ENCODE results near the gene CHRNA4. TPM values are rescaled to one million over a fixed set of nuclear protein-coding genes. Genes with fewer than 3 reads are reported as not detected.

The CHRNA4 gene
- total and polyA plus RNA-seq, 2 of the 4 experiments (the other 2 are of a cell fraction), result not detected

GRCh38 chr20:63328026-63328700 is 33.0 kb downstream of the CHRNA4 start:
- Histone ChIP-seq H3K56ac (ENCODE audit: extremely low read depth, insufficient read depth, low read length) (no peak overlapping the region), H3K9me1 (ENCODE audit: insufficient read depth, low read length) (no peaks in the 10 kb centered on the region), H3K9ac (ENCODE audit: low read depth, low read length) (no peak overlapping the region), H3K4ac (ENCODE audit: low read depth, low read length) (no peak overlapping the region), H3K18ac (ENCODE audit: low read depth, low read length) (no peak overlapping the region), H2BK5ac (ENCODE audit: low read depth, low read length, poor library complexity, severe bottlenecking) (no peak overlapping the region), H3K14ac (replicated peaks; ENCODE audit: low read depth, low read length) (no peak overlapping the region), H2AK9ac (replicated peaks; ENCODE audit: low read depth, low read length, poor library complexity) (no peak overlapping the region), H3K27ac (ENCODE audit: insufficient read depth, low read length) (no peak overlapping the region), H4K20me1 (ENCODE audit: insufficient read depth, low read length) (no peaks in the 10 kb centered on the region), H3K79me1 (ENCODE audit: low read depth in 1 of 2, low read length in 2 of 2) (no peaks in the 10 kb centered on the region), H3K36me3 (ENCODE audit: control insufficient read depth, insufficient read depth, low read length) (no peaks in the 10 kb centered on the region), H4K5ac (ENCODE audit: low read depth, low read length) (no peak overlapping the region), H3K4me2 (ENCODE audit: low read depth, low read length) (no peak overlapping the region), H3K23ac (ENCODE audit: low read depth, low read length) (no peak overlapping the region), H2AK5ac (ENCODE audit: low read depth, low read length) (no peak overlapping the region), H2BK20ac (ENCODE audit: low read depth, low read length) (no peak overlapping the region), H3K4me3 (ENCODE audit: insufficient read depth, low read depth, low read length) (no peak overlapping the region), H3K9me3 (ENCODE audit: control insufficient read depth, insufficient read depth, low read length) (peaks cover 6% of the 10 kb centered on the region), H4K8ac (ENCODE audit: low read depth in 2 of 2, low read length in 2 of 2) (no peak overlapping the region), H2AFZ (replicated peaks; ENCODE audit: low read length, poor library complexity) (no peak overlapping the region), H2BK15ac (ENCODE audit: low read depth, low read length) (no peak overlapping the region), H2BK120ac (ENCODE audit: low read depth, low read length) (no peak overlapping the region), H3K4me1 (ENCODE audit: control insufficient read depth, insufficient read depth, low read length) (no peaks in the 10 kb centered on the region), H4K91ac (ENCODE audit: insufficient read depth, low read depth, low read length) (no peak overlapping the region), H3K27me3 (ENCODE audit: control insufficient read depth, insufficient read depth, low read length) (peaks cover 19% of the 10 kb centered on the region)
- BruUV-seq (replicated peaks), result no TSS peak
- ATAC-seq (ENCODE audit: low read depth) (no peak), DNase-seq (no peak)
- CTCF ChIA-PET, result no interaction called here
- no peak for TF ChIP-seq SMC3 (IDR thresholded peaks at IDR 0.05; ENCODE audit: low read depth, low read length)
- no peak for TF ChIP-seq MAZ (IDR thresholded peaks at IDR 0.05; ENCODE audit: borderline replicate concordance, low read depth, low read length)
- TF ChIP-seq RCOR1 (IDR thresholded peaks at IDR 0.05; ENCODE audit: insufficient replicate concordance, low read length), result no peak
- TF ChIP-seq ELK1 (IDR thresholded peaks at IDR 0.05; ENCODE audit: borderline replicate concordance, low read depth, low read length), result no peak
- no peak for TF ChIP-seq FOS (IDR thresholded peaks at IDR 0.05; ENCODE audit: low read depth, low read length)
- TF ChIP-seq RFX5 (IDR thresholded peaks at IDR 0.05; ENCODE audit: low read depth, low read length), result no peak
- no peak for TF ChIP-seq BHLHE40 (IDR thresholded peaks at IDR 0.05; ENCODE audit: low read depth, low read length)
- intact Hi-C loops (cut with micrococcal nuclease), result no loop called here
- dilution Hi-C loops (cut with HindIII; ENCODE audit: low sequenced_read_pairs, unreplicated experiment), result no loop called here
- POLR2A ChIA-PET (ENCODE audit: unreplicated experiment), result no interaction called here
- in situ Hi-C loops (cut with MboI; ENCODE audit: low sequenced_read_pairs), result no loop called here
- WGBS, 2 experiments (ENCODE audit: extremely low coverage in 2 of 2, insufficient read length in 1 of 2), result 68% methylated on average over 7 of the region's 20 CpGs; no CpG with 5 or more reads in 1 of the 2 experiments
